NCI-H2107 treated with DMSO at 0.1 percent for 48 hours (cell line): ENCODE results near the gene PTPRM.

ENCODE experiments used
- DNase-seq: peaks from one replicate; lab custom pipeline; 2025; ENCODE audit not compliant: unreplicated experiment; lab: John Stamatoyannopoulos, UW

Gene PTPRM

GRCh38 chr18:7598167-7599047 lies 31.3 kb downstream of the PTPRM start:
- no peak for DNase-seq

GRCh38 chr18:7600036-7600435 lies 32.9 kb downstream of the PTPRM start:
- DNase-seq: no peak

GRCh38 chr18:7600528-7601245 lies 33.6 kb downstream of the PTPRM start:
- no peak for DNase-seq

DNA sequence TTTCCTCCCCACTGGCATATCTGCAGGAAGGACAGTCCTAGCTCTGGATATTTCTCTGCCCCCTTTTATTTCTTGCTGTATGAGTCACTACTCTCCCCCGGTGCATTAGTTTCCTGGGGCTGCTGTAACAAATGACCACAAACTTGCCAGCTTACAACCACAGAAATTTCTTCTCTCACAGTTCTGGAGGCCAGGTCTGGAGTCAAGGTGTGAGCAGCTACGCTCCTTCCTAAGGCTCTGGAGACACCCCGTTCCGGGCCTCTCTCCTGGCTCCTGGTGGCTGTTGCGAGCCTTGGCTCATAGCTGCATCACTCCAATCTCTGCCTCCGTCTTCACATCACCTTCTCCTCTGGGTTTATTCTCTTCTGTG lies 34.1 kb downstream of the PTPRM start:
- no peak for DNase-seq

- DNase-seq: no peak
Measured at GRCh38 chr18:7601936-7602335, 34.8 kb downstream of the PTPRM start.

DNA sequence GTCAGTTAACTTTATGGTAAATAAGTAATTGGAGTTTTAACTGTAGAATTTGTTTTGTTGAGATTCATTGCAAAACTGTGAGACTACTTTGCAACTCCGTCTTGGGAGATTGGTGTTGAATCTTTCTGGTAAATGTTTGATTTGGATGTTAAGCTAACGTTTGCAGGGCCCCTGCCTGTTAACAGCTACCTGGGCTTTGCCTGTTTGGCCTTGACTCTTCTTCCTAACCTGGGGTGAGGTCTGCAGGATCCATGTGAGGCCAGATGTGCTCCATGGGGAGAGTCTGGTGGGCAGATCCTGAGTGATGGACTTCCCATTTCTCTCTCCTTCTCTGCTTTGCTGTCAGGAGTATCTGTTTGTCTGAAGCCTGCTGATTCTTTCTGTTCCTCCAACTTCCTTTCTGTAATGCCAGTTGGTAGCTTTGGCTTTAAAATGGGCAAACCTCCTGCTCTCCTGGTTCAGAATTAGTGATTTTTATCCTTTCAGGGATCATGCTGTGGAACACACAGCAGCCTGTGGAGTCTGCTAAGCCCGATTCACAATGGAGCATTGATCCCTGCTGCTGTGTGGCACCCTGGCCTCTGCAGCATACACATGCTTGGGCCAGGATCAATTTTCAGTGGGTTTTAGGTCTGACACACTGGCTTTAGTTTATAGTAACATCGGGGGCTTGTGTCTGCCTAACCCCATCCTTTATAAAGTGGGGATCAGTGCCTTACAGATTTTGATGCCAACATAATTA lies 36.3 kb downstream of the PTPRM start:
- DNase-seq: no peak

- DNase-seq: no peak
Measured at GRCh38 chr18:7604361-7604760, 37.2 kb downstream of the PTPRM start.

GRCh38 chr18:7605705-7606104 lies 38.6 kb downstream of the PTPRM start:
- DNase-seq: no peak

- DNase-seq: no peak
Measured at GRCh38 chr18:7607540-7608173, 40.5 kb downstream of the PTPRM start.

GRCh38 chr18:7608174-7608550 lies 41.0 kb downstream of the PTPRM start:
- DNase-seq: no peak

GRCh38 chr18:7608781-7609201 lies 41.7 kb downstream of the PTPRM start:
- DNase-seq: no peak

- DNase-seq: no peak
Measured at GRCh38 chr18:7609617-7610016, 42.5 kb downstream of the PTPRM start.

GRCh38 chr18:7614042-7614441 lies 46.9 kb downstream of the PTPRM start:
- no peak for DNase-seq

- no peak for DNase-seq
Measured at GRCh38 chr18:7615840-7616239, 48.7 kb downstream of the PTPRM start.

DNA sequence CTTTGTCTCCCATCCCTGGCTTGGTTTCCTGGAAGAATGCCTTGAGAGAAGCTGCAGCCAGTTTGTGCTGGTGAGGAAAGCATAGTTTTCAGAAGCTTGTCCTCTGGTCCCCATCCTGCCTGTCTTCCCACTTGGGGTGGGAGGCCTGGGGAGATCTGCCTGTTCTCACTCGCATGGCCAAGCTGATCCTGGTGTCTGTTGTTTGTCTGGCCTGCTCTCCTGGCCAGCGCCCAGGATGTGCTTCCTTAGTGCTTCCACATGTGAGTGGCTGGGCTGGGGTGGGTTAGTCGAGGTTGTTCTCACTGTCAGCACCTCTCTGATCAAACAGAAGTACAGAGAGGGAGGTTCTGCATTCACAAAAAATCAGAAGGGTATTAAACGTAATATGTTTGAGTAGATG lies 49.5 kb downstream of the PTPRM start:
- DNase-seq: no peak

- no peak for DNase-seq
Measured at GRCh38 chr18:7617738-7618422, 50.8 kb downstream of the PTPRM start.

GRCh38 chr18:7618891-7619442 lies 51.9 kb downstream of the PTPRM start:
- DNase-seq: peak; percentile 64

DNA sequence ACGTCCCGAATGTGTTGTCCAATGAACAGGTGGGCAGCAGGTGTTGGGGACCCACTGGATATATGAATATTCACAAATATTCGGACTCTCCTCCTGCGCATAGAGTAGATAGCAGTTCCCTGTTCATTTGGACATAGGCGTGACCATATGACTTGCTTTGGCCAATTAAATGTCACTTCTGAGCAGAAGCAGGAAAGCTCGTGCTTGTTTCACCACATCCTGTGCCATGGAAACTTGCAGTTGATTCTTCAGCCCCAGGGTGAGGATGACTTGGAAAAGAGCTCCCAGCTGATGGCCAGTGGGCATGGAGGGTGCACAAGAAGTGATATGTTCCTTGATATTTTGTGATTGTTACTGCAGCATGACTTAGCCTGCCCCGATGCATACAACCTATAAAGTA lies 52.6 kb downstream of the PTPRM start:
- DNase-seq: no peak

GRCh38 chr18:7622721-7623120 lies 55.6 kb downstream of the PTPRM start:
- no peak for DNase-seq

DNA sequence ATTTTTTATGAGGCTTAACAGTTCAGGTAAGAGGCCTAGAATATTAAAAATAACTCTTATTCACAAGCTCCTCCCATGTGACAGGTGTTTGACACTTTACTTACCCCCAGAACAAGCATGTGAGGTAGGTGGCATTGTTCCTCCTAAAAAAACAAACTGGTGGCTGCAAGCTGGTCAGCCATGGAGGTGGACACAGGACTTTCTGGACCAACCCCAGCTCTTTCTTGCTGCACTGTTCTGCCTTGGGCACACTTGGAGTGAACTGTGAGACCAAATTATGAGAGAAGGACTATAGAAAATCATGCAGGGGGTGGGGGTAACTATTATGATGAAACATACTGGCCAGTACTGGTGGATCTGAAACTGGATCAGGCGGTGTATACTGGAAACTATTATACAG lies 56.6 kb downstream of the PTPRM start:
- no peak for DNase-seq
